NB4 (cell line): ENCODE results near the gene GPC5.

Experiments used
- MYC ChIP-seq: IDR thresholded peaks from 2 replicates; pipeline ENCODE4 v1.6.1; 2011; ENCODE audit warnings: low read depth, low read length
- TF ChIP-seq, protein P1 (sequence below): IDR thresholded peaks from one replicate; pipeline ENCODE4 v1.5.1; 2012; ENCODE audit warnings: low read depth, low read length
- TF ChIP-seq, protein P2 (sequence below): IDR thresholded peaks from 2 replicates; pipeline ENCODE4 v1.6.1; 2011; ENCODE audit warnings: low read depth, low read length

DNA sequence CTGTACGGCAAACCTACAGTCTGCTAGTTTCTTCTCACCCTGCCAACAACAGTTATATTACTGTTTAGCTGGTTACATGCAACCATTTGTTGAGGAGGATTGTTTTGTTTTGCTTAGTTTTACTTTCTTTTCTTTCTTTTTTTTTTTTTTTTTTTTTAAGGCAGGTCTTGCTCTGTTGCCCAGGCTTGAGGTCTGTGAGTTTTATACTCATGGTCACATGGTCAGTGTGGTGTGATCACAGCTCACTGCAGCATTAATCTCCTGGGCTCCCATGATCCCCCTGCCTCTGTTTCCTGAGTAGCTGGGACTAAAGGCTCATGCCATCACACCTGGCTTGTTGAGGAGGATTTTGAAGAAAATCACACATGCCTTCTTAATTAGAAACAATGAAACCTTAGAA, 505.6 kb downstream of the GPC5 start:
- TF ChIP-seq, protein P1, sequence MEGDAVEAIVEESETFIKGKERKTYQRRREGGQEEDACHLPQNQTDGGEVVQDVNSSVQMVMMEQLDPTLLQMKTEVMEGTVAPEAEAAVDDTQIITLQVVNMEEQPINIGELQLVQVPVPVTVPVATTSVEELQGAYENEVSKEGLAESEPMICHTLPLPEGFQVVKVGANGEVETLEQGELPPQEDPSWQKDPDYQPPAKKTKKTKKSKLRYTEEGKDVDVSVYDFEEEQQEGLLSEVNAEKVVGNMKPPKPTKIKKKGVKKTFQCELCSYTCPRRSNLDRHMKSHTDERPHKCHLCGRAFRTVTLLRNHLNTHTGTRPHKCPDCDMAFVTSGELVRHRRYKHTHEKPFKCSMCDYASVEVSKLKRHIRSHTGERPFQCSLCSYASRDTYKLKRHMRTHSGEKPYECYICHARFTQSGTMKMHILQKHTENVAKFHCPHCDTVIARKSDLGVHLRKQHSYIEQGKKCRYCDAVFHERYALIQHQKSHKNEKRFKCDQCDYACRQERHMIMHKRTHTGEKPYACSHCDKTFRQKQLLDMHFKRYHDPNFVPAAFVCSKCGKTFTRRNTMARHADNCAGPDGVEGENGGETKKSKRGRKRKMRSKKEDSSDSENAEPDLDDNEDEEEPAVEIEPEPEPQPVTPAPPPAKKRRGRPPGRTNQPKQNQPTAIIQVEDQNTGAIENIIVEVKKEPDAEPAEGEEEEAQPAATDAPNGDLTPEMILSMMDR, result no peak
- TF ChIP-seq, protein P2, sequence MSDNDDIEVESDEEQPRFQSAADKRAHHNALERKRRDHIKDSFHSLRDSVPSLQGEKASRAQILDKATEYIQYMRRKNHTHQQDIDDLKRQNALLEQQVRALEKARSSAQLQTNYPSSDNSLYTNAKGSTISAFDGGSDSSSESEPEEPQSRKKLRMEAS, result no peak
- TF ChIP-seq MYC, result no peak
